Measurements from ENCODE around the gene SORCS1.

The SORCS1 gene

GRCh38 chr10:106795619-106796018 is 368.9 kb downstream of the SORCS1 start:
- DNase-seq = no peak

- DNase-seq = no peak
These were observed 370.9 kb downstream of the SORCS1 start for GRCh38 chr10:106793617-106794016.

- no peak for DNase-seq
These were observed 374.9 kb downstream of the SORCS1 start for GRCh38 chr10:106789623-106790022.

- DNase-seq = no peak
These were observed 375.5 kb downstream of the SORCS1 start for GRCh38 chr10:106788982-106789381.

- no peak for DNase-seq
These were observed 379.0 kb downstream of the SORCS1 start for GRCh38 chr10:106785528-106785927.

GRCh38 chr10:106780632-106781031 is 383.9 kb downstream of the SORCS1 start:
- no peak for DNase-seq

GRCh38 chr10:106777841-106778240 is 386.7 kb downstream of the SORCS1 start:
- no peak for DNase-seq

- no peak for DNase-seq
These were observed 389.4 kb downstream of the SORCS1 start for GRCh38 chr10:106775127-106775526.

- DNase-seq = no peak
These were observed 391.5 kb downstream of the SORCS1 start for GRCh38 chr10:106772957-106773356.

GRCh38 chr10:106771154-106771553 is 393.4 kb downstream of the SORCS1 start:
- DNase-seq = no peak

GRCh38 chr10:106768204-106768603 is 396.3 kb downstream of the SORCS1 start:
- no peak for DNase-seq

GRCh38 chr10:106765928-106766327 is 398.6 kb downstream of the SORCS1 start:
- no peak for DNase-seq

- DNase-seq = no peak
These were observed 399.2 kb downstream of the SORCS1 start for GRCh38 chr10:106765241-106765754.

- no peak for DNase-seq
These were observed 400.1 kb downstream of the SORCS1 start for GRCh38 chr10:106764360-106764759.

GRCh38 chr10:106761906-106762305 is 402.6 kb downstream of the SORCS1 start:
- no peak for DNase-seq

- no peak for DNase-seq
These were observed 407.0 kb downstream of the SORCS1 start for GRCh38 chr10:106757521-106757920.

GRCh38 chr10:106751091-106751490 is 413.4 kb downstream of the SORCS1 start:
- DNase-seq = no peak

- no peak for DNase-seq
These were observed 417.6 kb downstream of the SORCS1 start for GRCh38 chr10:106746868-106747267.

GRCh38 chr10:106741006-106741530 is 423.4 kb downstream of the SORCS1 start:
- no peak for DNase-seq

GRCh38 chr10:106740071-106740470 is 424.4 kb downstream of the SORCS1 start:
- DNase-seq = no peak

- DNase-seq = no peak
These were observed 430.3 kb downstream of the SORCS1 start for GRCh38 chr10:106734220-106734619.

- DNase-seq = no peak
These were observed 436.3 kb downstream of the SORCS1 start for GRCh38 chr10:106728232-106728631.

GRCh38 chr10:106727170-106727569 is 437.3 kb downstream of the SORCS1 start:
- DNase-seq = no peak

GRCh38 chr10:106722524-106722923 is 442.0 kb downstream of the SORCS1 start:
- DNase-seq = no peak

- no peak for DNase-seq
These were observed 443.8 kb downstream of the SORCS1 start for GRCh38 chr10:106720683-106721082.
